GM23338 (cell line): ENCODE measurements around the gene CEND1. TPM values are rescaled to one million over a fixed set of nuclear protein-coding genes. Genes with fewer than 3 reads are reported as not detected.

Source experiments
- ATAC-seq: fragments of 200-7000 bp; cut with Tn5 transposase; 3 replicates; pipeline ENCODE4 v1.9.1; 2020
- DNase-seq: peaks from one replicate; pipeline ENCODE4 v3.0.0-alpha.2; 2015; ENCODE audit warnings: low spot score
- H2AFZ ChIP-seq: fragments of 200-600 bp; sonication (generic); 2 replicates; pipeline ENCODE4 v1.8.0; 2016; ENCODE audit warnings: antibody characterized with exemption, mild to moderate bottlenecking, moderate library complexity
- H3F3A ChIP-seq: fragments of 200-600 bp; sonication (generic); replicated peaks from 2 replicates; pipeline ENCODE4 v1.8.0; 2017; ENCODE audit warnings: antibody characterized with exemption, mixed run types, low read depth
- H3K27ac ChIP-seq: fragments of 200-600 bp; sonication (generic); 2 replicates; pipeline ENCODE4 v1.6.1; 2016; ENCODE audit warnings: low read depth
- H3K27me3 ChIP-seq: fragments of 200-600 bp; sonication (generic); 2 replicates; pipeline ENCODE4 v1.8.0; 2016; ENCODE audit warnings: mild to moderate bottlenecking, mixed run types, moderate library complexity; ENCODE audit not compliant: insufficient read depth
- H3K36me3 ChIP-seq: fragments of 200-600 bp; sonication (generic); 2 replicates; pipeline ENCODE4 v1.8.0; 2016; ENCODE audit warnings: mild to moderate bottlenecking; ENCODE audit not compliant: insufficient read depth
- H3K4me1 ChIP-seq: fragments of 200-600 bp; sonication (generic); 2 replicates; pipeline ENCODE4 v1.8.0; 2016; ENCODE audit warnings: mild to moderate bottlenecking, moderate library complexity; ENCODE audit not compliant: insufficient read depth
- H3K4me2 ChIP-seq: fragments of 200-600 bp; sonication (generic); 2 replicates; pipeline ENCODE4 v1.7.1; 2017; ENCODE audit warnings: mixed run types
- H3K4me3 ChIP-seq: fragments of 200-600 bp; sonication (generic); 2 replicates; pipeline ENCODE4 v1.6.1; 2016; ENCODE audit warnings: mixed run types
- H3K79me2 ChIP-seq: fragments of 200-600 bp; sonication (generic); replicated peaks from 2 replicates; pipeline ENCODE4 v1.8.0; 2017; ENCODE audit warnings: mild to moderate bottlenecking; ENCODE audit not compliant: insufficient read depth
- H3K9me2 ChIP-seq: fragments of 200-600 bp; sonication (generic); 2 replicates; pipeline ENCODE4 v1.8.0; 2017; ENCODE audit not compliant: insufficient read depth
- H4K20me1 ChIP-seq: fragments of 200-600 bp; sonication (generic); replicated peaks from 2 replicates; pipeline ENCODE4 v1.8.0; 2017; ENCODE audit warnings: mild to moderate bottlenecking; ENCODE audit not compliant: insufficient read depth
- H3K27ac Mint-ChIP-seq: 2 replicates; pipeline ENCODE4 v1.8.0; 2020; ENCODE audit warnings: inconsistent platforms, mild to moderate bottlenecking, moderate library complexity, mixed read lengths
- H3K27me3 Mint-ChIP-seq: 3 replicates; pipeline ENCODE4 v1.8.0; 2022; ENCODE audit warnings: low read depth, mild to moderate bottlenecking, moderate library complexity, mixed read lengths, inconsistent platforms; ENCODE audit not compliant: insufficient read depth, poor library complexity
- H3K36me3 Mint-ChIP-seq: 3 replicates; pipeline ENCODE4 v1.8.0; 2021; ENCODE audit warnings: low read depth, mild to moderate bottlenecking, inconsistent platforms, moderate library complexity, mixed read lengths
- H3K4me1 Mint-ChIP-seq: 3 replicates; pipeline ENCODE4 v1.8.0; 2020; ENCODE audit warnings: mild to moderate bottlenecking, inconsistent platforms, mixed read lengths
- H3K4me3 Mint-ChIP-seq: 3 replicates; pipeline ENCODE4 v1.8.0; 2021; ENCODE audit warnings: moderate library complexity, mild to moderate bottlenecking, inconsistent platforms, mixed read lengths
- H3K9me3 Mint-ChIP-seq: 3 replicates; pipeline ENCODE4 v1.8.0; 2020; ENCODE audit warnings: moderate library complexity, mild to moderate bottlenecking, inconsistent platforms, mixed read lengths
- EZH2 ChIP-seq: fragments of 200-600 bp; sonication (generic); IDR thresholded peaks from one replicate; pipeline ENCODE4 v1.8.0; 2017; ENCODE audit warnings: antibody characterized with exemption, mild to moderate bottlenecking, low read depth; ENCODE audit not compliant: unreplicated experiment
- POLR2AphosphoS5 ChIP-seq: IDR thresholded peaks from 2 replicates; pipeline ENCODE4 v1.6.1; 2016; ENCODE audit warnings: antibody characterized with exemption, low read depth
- polyA plus RNA-seq: library from polyadenylated mRNA; unstranded; fragments of >200 nt; fragmentation: Nextera tagmentation; extraction: Ambion mirVana; gene quantifications from 2 replicates; pipeline ENCODE4 v1.2.1, GENCODE V29; 2016
- total RNA-seq: library from RNA; depleted of rRNA; stranded (reverse); fragments of >200 nt; shearing (Covaris generic); gene quantifications from 2 replicates; pipeline ENCODE4 v1.2.3, GENCODE V29; 2014
- TF ChIP-seq, protein P1 (sequence below), 2 experiments: fragments of 200-600 bp in 1 of 2; sonication (generic) in 1 of 2; conservative IDR thresholded peaks; 2 replicates each; pipeline versions ENCODE4 v1.5.1 to v1.6.1; 2016 to 2017; ENCODE audit warnings: antibody characterized with exemption in 2 of 2, low read depth in 2 of 2, mild to moderate bottlenecking in 2 of 2, moderate library complexity in 1 of 2
- TF ChIP-seq, protein P2 (sequence below): fragments of 250-450 bp; sonication (Bioruptor Pico); IDR thresholded peaks from 2 replicates; pipeline ENCODE4 v1.5.0; 2020; ENCODE audit warnings: mild to moderate bottlenecking, moderate library complexity
- TF ChIP-seq, protein P3 (sequence below): IDR thresholded peaks from 2 replicates; pipeline ENCODE4 v1.6.1; 2016; ENCODE audit warnings: antibody characterized with exemption

The CEND1 gene
- total and polyA plus RNA-seq, 2 experiments from 2014 or later: 4.8 to 5.5 TPM

- Mint-ChIP-seq H3K4me3 (no peak overlapping the region; the same call in 2 of the 3 replicates), H3K36me3 (peaks cover 13% of the 10 kb centered on the region; the same call in 2 of the 3 replicates), H3K4me1 (peaks cover 40% of the 10 kb centered on the region), H3K27me3 (peaks cover 20% of the 10 kb centered on the region), H3K27ac (no peak overlapping the region), H3K9me3 (no peaks in the 10 kb centered on the region)
- H3K4me2 ChIP-seq: no peak overlapping the region
- TF ChIP-seq POLR2AphosphoS5: no peak; the same call in none of the 2 replicates
- TF ChIP-seq, protein P1, sequence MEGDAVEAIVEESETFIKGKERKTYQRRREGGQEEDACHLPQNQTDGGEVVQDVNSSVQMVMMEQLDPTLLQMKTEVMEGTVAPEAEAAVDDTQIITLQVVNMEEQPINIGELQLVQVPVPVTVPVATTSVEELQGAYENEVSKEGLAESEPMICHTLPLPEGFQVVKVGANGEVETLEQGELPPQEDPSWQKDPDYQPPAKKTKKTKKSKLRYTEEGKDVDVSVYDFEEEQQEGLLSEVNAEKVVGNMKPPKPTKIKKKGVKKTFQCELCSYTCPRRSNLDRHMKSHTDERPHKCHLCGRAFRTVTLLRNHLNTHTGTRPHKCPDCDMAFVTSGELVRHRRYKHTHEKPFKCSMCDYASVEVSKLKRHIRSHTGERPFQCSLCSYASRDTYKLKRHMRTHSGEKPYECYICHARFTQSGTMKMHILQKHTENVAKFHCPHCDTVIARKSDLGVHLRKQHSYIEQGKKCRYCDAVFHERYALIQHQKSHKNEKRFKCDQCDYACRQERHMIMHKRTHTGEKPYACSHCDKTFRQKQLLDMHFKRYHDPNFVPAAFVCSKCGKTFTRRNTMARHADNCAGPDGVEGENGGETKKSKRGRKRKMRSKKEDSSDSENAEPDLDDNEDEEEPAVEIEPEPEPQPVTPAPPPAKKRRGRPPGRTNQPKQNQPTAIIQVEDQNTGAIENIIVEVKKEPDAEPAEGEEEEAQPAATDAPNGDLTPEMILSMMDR (conservative IDR thresholded peaks at IDR 0.05; ENCODE audit: low read depth in 2 of 2): no peak
- TF ChIP-seq, protein P2, sequence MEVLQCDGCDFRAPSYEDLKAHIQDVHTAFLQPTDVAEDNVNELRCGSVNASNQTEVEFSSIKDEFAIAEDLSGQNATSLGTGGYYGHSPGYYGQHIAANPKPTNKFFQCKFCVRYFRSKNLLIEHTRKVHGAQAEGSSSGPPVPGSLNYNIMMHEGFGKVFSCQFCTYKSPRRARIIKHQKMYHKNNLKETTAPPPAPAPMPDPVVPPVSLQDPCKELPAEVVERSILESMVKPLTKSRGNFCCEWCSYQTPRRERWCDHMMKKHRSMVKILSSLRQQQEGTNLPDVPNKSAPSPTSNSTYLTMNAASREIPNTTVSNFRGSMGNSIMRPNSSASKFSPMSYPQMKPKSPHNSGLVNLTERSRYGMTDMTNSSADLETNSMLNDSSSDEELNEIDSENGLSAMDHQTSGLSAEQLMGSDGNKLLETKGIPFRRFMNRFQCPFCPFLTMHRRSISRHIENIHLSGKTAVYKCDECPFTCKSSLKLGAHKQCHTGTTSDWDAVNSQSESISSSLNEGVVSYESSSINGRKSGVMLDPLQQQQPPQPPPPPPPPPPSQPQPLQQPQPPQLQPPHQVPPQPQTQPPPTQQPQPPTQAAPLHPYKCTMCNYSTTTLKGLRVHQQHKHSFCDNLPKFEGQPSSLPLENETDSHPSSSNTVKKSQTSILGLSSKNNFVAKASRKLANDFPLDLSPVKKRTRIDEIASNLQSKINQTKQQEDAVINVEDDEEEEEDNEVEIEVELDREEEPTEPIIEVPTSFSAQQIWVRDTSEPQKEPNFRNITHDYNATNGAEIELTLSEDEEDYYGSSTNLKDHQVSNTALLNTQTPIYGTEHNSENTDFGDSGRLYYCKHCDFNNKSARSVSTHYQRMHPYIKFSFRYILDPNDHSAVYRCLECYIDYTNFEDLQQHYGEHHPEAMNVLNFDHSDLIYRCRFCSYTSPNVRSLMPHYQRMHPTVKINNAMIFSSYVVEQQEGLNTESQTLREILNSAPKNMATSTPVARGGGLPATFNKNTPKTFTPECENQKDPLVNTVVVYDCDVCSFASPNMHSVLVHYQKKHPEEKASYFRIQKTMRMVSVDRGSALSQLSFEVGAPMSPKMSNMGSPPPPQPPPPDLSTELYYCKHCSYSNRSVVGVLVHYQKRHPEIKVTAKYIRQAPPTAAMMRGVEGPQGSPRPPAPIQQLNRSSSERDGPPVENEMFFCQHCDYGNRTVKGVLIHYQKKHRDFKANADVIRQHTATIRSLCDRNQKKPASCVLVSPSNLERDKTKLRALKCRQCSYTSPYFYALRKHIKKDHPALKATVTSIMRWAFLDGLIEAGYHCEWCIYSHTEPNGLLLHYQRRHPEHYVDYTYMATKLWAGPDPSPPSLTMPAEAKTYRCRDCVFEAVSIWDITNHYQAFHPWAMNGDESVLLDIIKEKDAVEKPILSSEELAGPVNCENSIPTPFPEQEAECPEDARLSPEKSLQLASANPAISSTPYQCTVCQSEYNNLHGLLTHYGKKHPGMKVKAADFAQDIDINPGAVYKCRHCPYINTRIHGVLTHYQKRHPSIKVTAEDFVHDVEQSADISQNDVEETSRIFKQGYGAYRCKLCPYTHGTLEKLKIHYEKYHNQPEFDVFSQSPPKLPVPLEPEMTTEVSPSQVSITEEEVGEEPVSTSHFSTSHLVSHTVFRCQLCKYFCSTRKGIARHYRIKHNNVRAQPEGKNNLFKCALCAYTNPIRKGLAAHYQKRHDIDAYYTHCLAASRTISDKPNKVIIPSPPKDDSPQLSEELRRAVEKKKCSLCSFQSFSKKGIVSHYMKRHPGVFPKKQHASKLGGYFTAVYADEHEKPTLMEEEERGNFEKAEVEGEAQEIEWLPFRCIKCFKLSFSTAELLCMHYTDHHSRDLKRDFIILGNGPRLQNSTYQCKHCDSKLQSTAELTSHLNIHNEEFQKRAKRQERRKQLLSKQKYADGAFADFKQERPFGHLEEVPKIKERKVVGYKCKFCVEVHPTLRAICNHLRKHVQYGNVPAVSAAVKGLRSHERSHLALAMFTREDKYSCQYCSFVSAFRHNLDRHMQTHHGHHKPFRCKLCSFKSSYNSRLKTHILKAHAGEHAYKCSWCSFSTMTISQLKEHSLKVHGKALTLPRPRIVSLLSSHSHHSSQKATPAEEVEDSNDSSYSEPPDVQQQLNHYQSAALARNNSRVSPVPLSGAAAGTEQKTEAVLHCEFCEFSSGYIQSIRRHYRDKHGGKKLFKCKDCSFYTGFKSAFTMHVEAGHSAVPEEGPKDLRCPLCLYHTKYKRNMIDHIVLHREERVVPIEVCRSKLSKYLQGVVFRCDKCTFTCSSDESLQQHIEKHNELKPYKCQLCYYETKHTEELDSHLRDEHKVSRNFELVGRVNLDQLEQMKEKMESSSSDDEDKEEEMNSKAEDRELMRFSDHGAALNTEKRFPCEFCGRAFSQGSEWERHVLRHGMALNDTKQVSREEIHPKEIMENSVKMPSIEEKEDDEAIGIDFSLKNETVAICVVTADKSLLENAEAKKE (CRISPR knock-in tag): no peak
- no peak for TF ChIP-seq EZH2
- TF ChIP-seq, protein P3, sequence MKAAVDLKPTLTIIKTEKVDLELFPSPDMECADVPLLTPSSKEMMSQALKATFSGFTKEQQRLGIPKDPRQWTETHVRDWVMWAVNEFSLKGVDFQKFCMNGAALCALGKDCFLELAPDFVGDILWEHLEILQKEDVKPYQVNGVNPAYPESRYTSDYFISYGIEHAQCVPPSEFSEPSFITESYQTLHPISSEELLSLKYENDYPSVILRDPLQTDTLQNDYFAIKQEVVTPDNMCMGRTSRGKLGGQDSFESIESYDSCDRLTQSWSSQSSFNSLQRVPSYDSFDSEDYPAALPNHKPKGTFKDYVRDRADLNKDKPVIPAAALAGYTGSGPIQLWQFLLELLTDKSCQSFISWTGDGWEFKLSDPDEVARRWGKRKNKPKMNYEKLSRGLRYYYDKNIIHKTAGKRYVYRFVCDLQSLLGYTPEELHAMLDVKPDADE: no peak
- peaks cover 28% of the 10 kb centered on the region for H3K4me1 ChIP-seq
- no peaks in the 10 kb centered on the region for H3K79me2 ChIP-seq
- H3K4me3 ChIP-seq: no peak overlapping the region
- no peak overlapping the region for H2AFZ ChIP-seq
- H3K27me3 ChIP-seq: no peaks in the 10 kb centered on the region
- DNase-seq (no peak), ATAC-seq (no peak)
- H3K27ac ChIP-seq: no peak overlapping the region
- peaks cover 19% of the 10 kb centered on the region for H3F3A ChIP-seq
- H4K20me1 ChIP-seq: peaks cover 10% of the 10 kb centered on the region
- H3K9me2 ChIP-seq: no peaks in the 10 kb centered on the region
- no peaks in the 10 kb centered on the region for H3K36me3 ChIP-seq
Measured at GRCh38 chr11:786235-787083, 3.4 kb downstream of the CEND1 start.
